GM18951 (cell line): ENCODE results near the gene GNB1L.
A peak's percentile ranks its signal among the peaks of the same experiment; 100 is the strongest.

ENCODE experiments used
- POLR2A ChIP-seq: IDR thresholded peaks from 4 replicates; pipeline ENCODE4 v1.6.1; 2011; ENCODE audit warnings: mild to moderate bottlenecking; ENCODE audit not compliant: insufficient read length, insufficient read depth; ENCODE audit errors: extremely low read depth
- in situ Hi-C: fragments of 300-500 bp; cut with MboI; formaldehyde crosslinking; loops from one replicate; pipeline ENCODE4 v1.12.0; 2022; ENCODE audit warnings: low sequenced_read_pairs, mixed read lengths, inconsistent platforms; ENCODE audit not compliant: unreplicated experiment

Gene GNB1L

DNA sequence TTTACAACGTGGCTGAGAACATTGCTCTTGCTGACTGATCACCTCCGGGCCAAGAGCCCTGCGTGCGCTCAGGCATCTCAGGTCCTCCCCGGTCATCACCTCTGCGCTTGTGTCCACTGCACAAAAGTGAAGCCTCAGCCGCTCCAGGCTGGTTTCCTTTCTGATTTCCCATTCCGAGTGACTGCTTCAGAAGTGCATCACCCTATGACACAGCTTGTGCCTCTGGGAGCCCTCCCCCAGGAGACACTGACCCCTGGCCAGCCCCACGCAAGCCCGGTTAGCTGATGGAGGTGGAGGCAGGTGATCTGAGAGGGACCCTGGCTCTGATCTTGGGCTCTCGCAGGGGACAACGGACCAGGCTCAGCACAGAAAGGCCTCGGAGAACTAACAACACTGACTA is 38.3 kb upstream of the GNB1L start:
- in situ Hi-C loops: no loop called here
- TF ChIP-seq POLR2A: no peak

DNA sequence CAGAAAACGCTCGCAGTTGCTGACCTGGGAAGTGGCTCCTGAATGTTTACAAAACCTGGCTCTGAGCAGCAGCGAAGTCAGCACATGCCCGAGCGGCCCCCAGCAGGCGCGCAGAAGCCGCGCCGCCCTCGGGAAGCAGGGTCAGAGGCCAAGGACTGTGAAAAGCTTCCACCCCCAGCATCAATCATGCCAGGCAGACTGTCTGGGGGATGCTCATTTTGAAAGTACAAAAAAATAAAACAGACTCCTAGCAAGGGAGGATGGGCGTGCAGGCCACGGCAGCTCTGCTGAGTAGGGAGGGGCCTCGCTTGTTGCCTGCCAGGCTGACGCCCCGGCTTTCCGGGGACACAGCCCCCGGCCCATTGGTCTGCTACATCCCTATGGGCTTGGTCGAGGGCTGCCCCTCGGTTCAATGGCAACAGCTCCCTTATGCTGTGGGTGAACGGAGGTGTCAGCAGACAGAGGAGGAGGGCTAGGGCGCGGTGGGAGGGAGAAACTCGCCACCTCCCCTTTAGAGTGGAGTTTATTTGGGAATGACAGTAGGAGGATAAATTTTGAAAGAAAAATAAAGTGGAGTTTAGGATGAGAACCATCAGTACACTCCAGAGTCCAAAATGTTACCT is 37.7 kb upstream of the GNB1L start:
- TF ChIP-seq POLR2A: no peak
- in situ Hi-C loops: no loop called here

DNA sequence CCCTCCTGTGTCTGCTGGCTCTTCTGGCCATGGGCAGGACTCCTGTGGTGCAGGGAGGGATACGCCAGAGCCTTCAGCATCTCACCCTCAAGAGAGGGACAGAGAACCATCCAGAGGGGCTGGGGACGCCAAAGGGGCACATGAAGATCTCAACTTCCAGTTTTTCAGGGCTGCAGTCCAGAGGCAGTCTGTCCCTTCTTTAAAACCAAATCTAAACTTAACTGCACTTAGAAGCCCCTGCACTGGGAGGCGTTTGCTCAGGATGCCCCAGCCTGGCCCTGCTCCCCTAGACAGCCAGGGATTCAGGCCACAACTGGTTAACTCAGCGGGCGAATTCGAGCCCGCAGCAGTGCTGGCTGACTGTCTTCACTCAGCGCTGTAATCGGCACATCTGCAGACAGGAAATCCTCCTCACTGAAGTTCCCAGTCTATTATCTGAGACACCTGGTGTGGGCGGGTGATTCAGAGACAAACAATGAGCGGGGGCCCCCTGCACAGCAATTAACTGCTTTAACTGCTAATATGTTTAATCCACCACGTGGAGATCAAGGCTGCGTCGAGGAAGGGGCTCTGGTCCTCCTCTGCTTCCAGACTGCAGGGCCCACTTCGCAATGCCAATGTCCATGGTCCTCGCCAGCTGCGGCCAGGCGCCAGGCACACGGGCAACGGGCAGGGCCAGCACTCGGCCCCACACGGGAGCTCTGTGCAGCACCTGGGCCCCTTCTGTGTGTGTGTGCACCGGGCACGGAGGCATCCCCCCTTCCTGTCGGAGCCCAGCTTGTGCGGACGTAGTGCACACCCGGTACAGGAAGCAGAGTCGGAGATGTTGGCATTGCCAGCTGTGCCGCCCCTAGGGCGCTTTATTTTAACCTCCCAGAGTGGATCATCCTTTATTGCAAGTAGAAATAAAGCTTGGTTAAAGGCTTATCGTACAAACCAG is 36.9 kb upstream of the GNB1L start:
- TF ChIP-seq POLR2A: peak; percentile 15
- in situ Hi-C loops: no loop called here

DNA sequence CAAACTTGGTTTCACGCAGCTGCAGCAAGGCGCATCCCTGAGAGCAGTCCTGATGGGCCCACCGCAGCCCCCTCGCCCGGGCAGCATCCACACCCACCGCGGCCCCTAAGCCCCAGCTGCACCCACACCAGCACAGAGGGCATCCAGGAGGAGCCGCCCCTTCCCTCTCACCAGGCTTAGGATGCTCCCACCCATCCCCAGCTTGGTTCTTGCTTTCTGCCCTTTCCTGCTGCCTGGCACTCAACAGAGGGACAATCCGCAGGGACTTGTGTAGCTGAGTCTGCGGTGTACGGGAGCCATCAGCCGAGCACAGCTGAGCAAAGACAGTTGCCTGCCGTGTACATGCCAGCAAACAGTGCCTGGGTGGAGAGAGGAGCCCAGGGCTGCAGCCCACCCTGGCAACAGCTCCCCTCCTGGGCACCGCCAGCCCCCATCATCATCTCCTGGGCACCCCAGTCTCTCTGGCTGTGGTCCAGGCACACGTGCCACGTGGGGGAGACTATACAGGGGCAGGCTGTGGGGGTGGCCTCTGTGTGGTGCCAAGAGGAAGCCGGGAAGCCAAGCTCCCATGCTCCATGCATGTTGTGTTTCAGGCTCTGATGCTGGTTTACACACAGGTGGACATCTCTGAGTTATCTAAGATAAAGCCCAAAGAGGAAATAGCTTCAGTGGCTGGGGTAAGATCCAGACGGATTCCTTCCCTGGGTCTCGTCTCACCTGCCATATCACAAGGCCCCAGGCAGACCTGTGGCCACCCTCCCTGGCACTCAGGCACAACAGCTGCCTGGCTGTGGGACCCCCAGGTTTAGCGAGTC is 36.0 kb upstream of the GNB1L start:
- TF ChIP-seq POLR2A: no peak
- in situ Hi-C loops: no loop called here

DNA sequence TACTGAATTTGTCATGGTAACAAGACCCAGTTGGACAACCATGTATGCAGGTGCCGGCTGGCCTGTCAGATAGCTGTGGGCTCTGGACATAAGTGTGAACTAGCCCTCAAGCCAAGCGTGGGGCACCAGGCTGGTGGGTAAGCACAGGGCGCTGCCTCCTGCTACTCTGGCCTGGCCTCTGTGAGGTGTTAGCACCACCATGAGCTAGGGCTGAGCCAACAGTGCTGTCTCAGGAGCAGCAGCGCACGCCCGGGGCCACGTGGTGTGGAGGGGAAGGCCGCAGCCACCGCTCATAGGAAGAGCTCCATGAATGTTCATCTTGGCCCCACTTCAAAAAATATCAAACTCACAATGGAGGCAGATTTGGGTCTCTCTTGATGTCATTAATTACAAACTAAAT is 35.3 kb upstream of the GNB1L start:
- TF ChIP-seq POLR2A: no peak
- in situ Hi-C loops: no loop called here

DNA sequence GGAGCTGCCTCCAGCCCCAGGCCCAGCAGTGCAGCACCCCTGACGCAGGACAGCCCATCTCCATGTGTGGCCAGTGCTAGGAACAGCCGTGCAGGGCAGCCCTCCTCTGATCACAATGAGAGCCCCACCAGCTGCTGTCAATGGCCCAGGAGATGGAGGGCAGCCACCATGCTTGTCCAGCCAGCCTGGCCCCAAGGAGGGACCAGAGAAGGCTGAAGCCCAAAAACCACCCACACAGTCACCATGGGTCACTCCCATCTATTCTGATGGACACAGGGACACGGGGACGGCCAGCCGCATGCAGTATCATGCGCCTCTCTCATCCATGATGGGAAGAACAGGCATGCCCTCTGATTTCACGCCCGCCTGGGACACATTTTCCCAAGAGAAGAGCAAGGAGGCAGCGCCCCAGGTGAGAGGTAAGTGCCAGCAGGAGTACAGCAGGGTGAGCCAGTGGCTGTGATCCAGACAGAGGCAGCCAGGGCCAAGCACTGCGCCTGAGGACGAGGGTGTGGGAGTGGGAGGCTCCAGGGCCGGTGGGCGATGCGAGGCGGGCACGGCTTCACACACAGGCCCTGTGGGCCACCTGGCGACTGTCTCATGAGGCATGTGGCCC is 33.6 kb upstream of the GNB1L start:
- in situ Hi-C loops: no loop called here
- TF ChIP-seq POLR2A: no peak

DNA sequence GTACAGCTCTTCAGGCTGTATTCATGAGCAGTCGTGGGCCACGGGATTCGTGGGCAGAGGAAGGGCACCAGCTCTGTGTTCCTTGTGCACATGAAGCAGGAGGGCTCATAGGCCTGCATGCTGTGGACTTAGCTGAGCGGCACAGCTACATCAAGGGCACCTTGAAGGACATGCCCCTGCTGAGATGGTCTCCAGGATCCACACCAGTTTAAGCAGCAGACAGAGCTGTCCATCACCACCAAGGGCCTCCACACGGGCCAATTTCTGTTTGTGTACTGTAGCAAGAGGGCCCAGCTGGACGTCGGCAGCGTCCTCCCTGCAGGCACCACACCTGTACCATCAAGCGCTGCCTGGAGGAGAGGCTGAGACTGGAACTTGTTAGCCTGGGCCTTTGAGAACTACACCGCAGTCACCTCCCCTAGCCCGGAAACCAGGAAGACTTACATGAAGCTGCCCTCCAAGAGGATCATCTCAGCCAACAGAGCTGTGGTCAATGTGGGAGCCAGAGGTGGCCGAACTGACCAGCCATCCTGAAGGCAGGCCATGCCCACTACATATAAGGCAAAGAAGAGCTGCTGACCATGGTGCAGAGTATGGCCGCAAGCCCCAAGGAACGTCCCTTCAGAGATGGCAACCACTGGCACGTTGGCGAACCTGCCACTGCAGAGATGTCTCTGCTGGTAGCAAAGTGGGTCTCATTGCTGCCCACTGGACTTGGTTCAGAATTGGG is 32.7 kb upstream of the GNB1L start:
- in situ Hi-C loops: no loop called here
- TF ChIP-seq POLR2A: no peak

DNA sequence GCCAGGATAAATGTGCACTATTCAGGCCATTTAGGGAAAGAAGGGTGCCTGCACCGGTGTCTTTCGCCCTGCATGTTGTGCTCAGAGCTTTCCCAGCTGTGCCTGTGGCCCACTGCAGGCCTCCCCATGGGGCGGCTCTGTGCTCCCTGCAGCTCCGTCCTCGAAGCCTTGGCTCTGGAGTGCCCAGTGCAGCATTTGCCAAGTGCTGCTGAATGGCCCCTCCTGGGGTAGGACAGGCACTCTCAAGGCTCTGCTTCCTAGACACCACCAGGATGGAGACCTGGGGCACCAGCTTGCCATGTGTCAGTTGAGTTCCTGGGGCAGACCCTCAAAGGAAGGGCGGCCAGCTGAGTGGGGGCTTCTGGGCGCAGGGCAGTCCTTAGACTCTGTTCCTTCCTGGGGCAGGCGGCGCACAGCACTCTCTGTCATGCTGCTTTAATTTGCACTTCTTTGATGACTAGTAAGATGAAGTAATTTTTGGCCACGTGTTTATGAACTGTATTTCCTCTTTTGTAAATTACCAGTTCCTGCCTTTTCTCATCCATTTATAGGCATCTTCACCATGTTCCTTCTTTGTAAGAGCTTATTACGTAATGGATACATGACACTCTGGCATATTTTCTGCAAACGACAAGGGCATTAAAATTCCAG is 32.1 kb upstream of the GNB1L start:
- in situ Hi-C loops: no loop called here
- no peak for TF ChIP-seq POLR2A

DNA sequence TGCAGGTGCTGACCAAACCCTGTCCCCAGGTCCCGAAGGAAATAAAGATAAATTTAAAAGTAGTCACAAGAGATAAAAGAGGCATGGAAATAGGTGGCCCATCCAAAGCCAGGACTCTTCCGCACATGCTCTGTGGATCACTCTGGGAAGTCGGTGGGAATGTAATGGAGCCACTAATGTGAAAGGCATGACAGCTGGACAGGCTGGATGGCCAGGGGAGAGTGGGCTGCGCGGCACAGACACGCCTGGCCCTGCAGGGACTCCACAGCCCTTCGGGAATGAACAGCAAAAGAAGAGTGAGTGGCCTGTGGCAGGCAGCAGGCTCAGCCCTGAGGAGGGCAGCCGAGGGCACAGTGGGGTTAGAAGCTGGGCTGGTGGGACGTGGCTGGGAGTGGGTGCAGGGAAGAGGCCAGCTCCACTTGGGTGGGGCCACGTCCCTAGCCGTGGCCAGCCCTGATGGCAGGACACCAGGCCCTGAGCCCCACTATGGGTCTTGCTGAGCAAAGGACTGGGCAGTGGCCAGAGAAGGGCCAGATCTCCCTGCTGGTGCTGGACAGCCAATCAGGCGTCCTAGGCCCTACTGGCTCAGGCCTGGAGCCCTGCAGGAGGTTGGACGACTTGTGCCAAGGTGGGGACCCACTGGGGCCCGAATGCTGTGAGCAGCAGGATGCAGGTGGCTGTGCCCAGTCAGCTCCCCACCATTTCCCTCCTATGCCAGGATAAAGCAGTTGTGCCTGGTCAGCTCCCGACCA is 31.3 kb upstream of the GNB1L start:
- in situ Hi-C loops: no loop called here
- no peak for TF ChIP-seq POLR2A

DNA sequence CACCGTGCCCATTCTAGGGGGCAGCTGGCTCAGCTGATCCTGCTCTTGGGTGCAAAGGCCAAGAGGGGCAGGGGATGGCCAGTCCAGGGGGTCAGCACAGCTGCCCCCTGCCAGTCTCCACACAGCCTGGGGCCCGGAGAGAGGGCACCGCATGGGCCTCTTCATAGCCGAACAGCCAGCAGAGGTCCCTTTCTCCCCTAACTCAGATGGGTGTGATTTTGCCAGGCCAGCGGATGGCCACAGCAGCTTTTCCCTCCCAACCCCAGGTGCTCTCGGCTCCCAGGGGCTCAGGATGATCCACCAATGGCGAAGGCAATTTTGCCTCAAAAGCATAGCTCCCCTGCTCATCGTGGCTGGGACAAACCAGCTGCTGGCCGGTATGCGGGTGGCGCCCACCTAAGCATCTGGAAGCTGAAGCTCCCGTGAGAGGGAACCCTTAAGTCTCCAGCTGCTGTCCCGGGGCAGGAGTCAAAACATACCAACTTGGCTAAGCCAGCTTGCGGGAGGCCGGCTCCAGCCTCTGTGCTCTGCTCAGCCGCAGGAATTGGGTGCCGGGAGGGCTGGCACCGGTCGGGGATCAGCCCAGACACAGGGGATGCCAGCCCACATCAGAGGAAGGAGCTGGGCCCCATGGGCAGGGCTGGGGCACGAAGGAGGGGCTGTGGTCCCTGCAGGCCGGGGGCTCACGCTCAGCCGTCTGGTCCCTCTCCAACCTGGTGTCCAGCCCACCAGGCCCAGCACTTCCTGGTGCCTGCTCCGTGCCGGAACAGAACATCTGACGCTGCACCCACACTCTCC is 30.5 kb upstream of the GNB1L start:
- in situ Hi-C loops: no loop called here
- TF ChIP-seq POLR2A: no peak
